ENCODE data around the gene ABI3.

Gene ABI3

GRCh38 chr17:49239963-49240362, 29.5 kb downstream of the ABI3 start:
- no peaks in the 10 kb centered on the region for H3K79me2 ChIP-seq (ENCODE audit: insufficient read depth, low read depth)
- TF ChIP-seq CTCF (conservative IDR thresholded peaks at IDR 0.05; ENCODE audit: low read depth, low read length) = no peak
- no peak overlapping the region for H3K4me3 ChIP-seq (IDR thresholded peaks at IDR 0.05; ENCODE audit: insufficient read depth, low read depth, low read length)
- no peaks in the 10 kb centered on the region for H4K20me1 ChIP-seq (ENCODE audit: insufficient read depth)
- no peaks in the 10 kb centered on the region for H3K27me3 ChIP-seq (ENCODE audit: insufficient read depth, low read depth)
- no peaks in the 10 kb centered on the region for H3K4me1 ChIP-seq (ENCODE audit: low read depth, poor library complexity, severe bottlenecking)
- no peak overlapping the region for H3K4me2 ChIP-seq
- H3K9ac ChIP-seq = no peak overlapping the region
- H2AFZ ChIP-seq (ENCODE audit: low read depth) = no peak overlapping the region
- H3K27ac ChIP-seq = no peak overlapping the region
- no peaks in the 10 kb centered on the region for H3K36me3 ChIP-seq (ENCODE audit: insufficient read depth)

- no peak overlapping the region for H3K4me3 ChIP-seq (IDR thresholded peaks at IDR 0.05; ENCODE audit: insufficient read depth, low read depth, low read length)
- H4K20me1 ChIP-seq (ENCODE audit: insufficient read depth) = no peaks in the 10 kb centered on the region
- H3K79me2 ChIP-seq (ENCODE audit: insufficient read depth, low read depth) = no peaks in the 10 kb centered on the region
- no peak for TF ChIP-seq CTCF (conservative IDR thresholded peaks at IDR 0.05; ENCODE audit: low read depth, low read length)
- H3K4me1 ChIP-seq (ENCODE audit: low read depth, poor library complexity, severe bottlenecking) = no peaks in the 10 kb centered on the region
- H3K27me3 ChIP-seq (ENCODE audit: insufficient read depth, low read depth) = no peaks in the 10 kb centered on the region
- no peak overlapping the region for H3K9ac ChIP-seq
- H2AFZ ChIP-seq (ENCODE audit: low read depth) = no peak overlapping the region
- H3K36me3 ChIP-seq (ENCODE audit: insufficient read depth) = no peaks in the 10 kb centered on the region
- no peak overlapping the region for H3K4me2 ChIP-seq
- no peak overlapping the region for H3K27ac ChIP-seq
These were observed 30.1 kb downstream of the ABI3 start for GRCh38 chr17:49240619-49241018.

- no peak overlapping the region for H3K27ac ChIP-seq
- no peaks in the 10 kb centered on the region for H3K4me1 ChIP-seq (ENCODE audit: low read depth, poor library complexity, severe bottlenecking)
- H3K27me3 ChIP-seq (ENCODE audit: insufficient read depth, low read depth) = no peaks in the 10 kb centered on the region
- no peak for TF ChIP-seq CTCF (conservative IDR thresholded peaks at IDR 0.05; ENCODE audit: low read depth, low read length)
- no peaks in the 10 kb centered on the region for H3K36me3 ChIP-seq (ENCODE audit: insufficient read depth)
- H3K4me2 ChIP-seq = no peak overlapping the region
- no peak overlapping the region for H3K4me3 ChIP-seq (IDR thresholded peaks at IDR 0.05; ENCODE audit: insufficient read depth, low read depth, low read length)
- H3K9ac ChIP-seq = no peak overlapping the region
- H4K20me1 ChIP-seq (ENCODE audit: insufficient read depth) = no peaks in the 10 kb centered on the region
- H3K79me2 ChIP-seq (ENCODE audit: insufficient read depth, low read depth) = no peaks in the 10 kb centered on the region
- no peak overlapping the region for H2AFZ ChIP-seq (ENCODE audit: low read depth)
These were observed 30.5 kb downstream of the ABI3 start for GRCh38 chr17:49241040-49241439.

- no peak for TF ChIP-seq CTCF (conservative IDR thresholded peaks at IDR 0.05; ENCODE audit: low read depth, low read length)
- Histone ChIP-seq H2AFZ (ENCODE audit: low read depth) (no peak overlapping the region), H3K4me1 (ENCODE audit: low read depth, poor library complexity, severe bottlenecking) (no peaks in the 10 kb centered on the region), H3K4me3 (IDR thresholded peaks at IDR 0.05; ENCODE audit: insufficient read depth, low read depth, low read length) (no peak overlapping the region), H3K36me3 (ENCODE audit: insufficient read depth) (no peaks in the 10 kb centered on the region), H3K27me3 (ENCODE audit: insufficient read depth, low read depth) (no peaks in the 10 kb centered on the region), H4K20me1 (ENCODE audit: insufficient read depth) (no peaks in the 10 kb centered on the region), H3K79me2 (ENCODE audit: insufficient read depth, low read depth) (no peaks in the 10 kb centered on the region), H3K4me2 (no peak overlapping the region), H3K9ac (no peak overlapping the region), H3K27ac (no peak overlapping the region)
These were observed 31.3 kb downstream of the ABI3 start for GRCh38 chr17:49241692-49242397.

All from KMS-11 (cell line).